Measurements from ENCODE around the gene SMIM9. TPM values are rescaled to one million over a fixed set of nuclear protein-coding genes. Genes with fewer than 3 reads are reported as not detected.
"Not testable (repeated sequence)": the region's sequence is repeated elsewhere in the genome, so short reads cannot be mapped to it uniquely, and the experiment has no call there.

The SMIM9 gene
- total RNA-seq (not detected), total RNA-seq (0 to 0.16 (median 0) reads per million in 172 experiments)
- not detected for polyA plus RNA-seq (2013, experiment 1 of 2)
- polyA plus RNA-seq (2013, experiment 2 of 2): not detected

GRCh38 chrX:154834562-154834961 lies at the start of gene SMIM9:
Gene SMIM9, minus strand, starts transcription at chrX:154834662. Its CDS starts 3,806 bp downstream, at chrX:154830856.
- no peaks in the 10 kb centered on the region for H3K4me1 Mint-ChIP-seq (ENCODE audit: low read depth)
- CTCF ChIA-PET: no interaction called here

DNA sequence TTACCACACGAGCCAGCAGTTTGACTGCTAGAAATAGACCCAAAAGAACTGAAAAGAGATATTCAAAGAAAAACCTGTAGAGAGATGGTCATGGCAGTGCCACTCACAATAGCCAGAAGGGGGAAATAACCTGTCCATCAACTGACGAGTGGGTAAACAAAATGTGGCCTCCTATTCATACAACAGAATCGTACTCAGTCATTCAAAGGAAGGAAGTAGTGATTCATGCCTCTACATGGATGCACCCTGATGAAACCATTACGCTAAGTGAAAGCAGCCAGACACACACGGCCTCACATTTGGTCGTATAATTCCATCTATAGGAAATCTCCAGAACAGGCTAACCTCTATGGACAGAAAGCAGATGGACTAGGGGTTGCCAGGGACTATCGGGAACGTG lies 49.6 kb upstream of the SMIM9 start:
- H3K4me3 ChIP-seq (ENCODE audit: low read length); H3K27me3 Mint-ChIP-seq; H3K9me3 ChIP-seq (ENCODE audit: control insufficient read depth in 1 of 2, insufficient read depth in 1 of 2, low read length in 2 of 2); H3K36me3 Mint-ChIP-seq (ENCODE audit: low read depth); H3K36me3 ChIP-seq (ENCODE audit: insufficient read depth, low read length); H3K4me1 ChIP-seq (ENCODE audit: insufficient read depth, low read length); DNase-seq; ATAC-seq (ENCODE audit: poor library complexity); H3K27ac Mint-ChIP-seq; intact Hi-C loops (cut with DNase I, micrococcal nuclease); H3K27me3 ChIP-seq (ENCODE audit: control insufficient read depth in 1 of 2, insufficient read depth in 2 of 2, low read length in 2 of 2); H3K4me1 Mint-ChIP-seq (ENCODE audit: low read depth); CTCF ChIA-PET; POLR2A ChIA-PET; H3K4me3 Mint-ChIP-seq; H3K27ac ChIP-seq (ENCODE audit: low read depth in 1 of 2, low read length in 2 of 2); H3K9me3 Mint-ChIP-seq: not testable (repeated sequence)

More at GRCh38 chrX:154834562-154834961, at the start of gene SMIM9:
- no peaks in the 10 kb centered on the region for H3K9me3 ChIP-seq (ENCODE audit: control insufficient read depth in 1 of 2, insufficient read depth in 1 of 2, low read length in 2 of 2)
- intact Hi-C loops (cut with DNase I, micrococcal nuclease): loop anchor here in 1 of 2 experiments (10.0 kb wide), 1 partner anchor 160 kb away; no protein-coding TSS in a partner anchor
- Mint-ChIP-seq H3K27ac (no peak within 1 kb of the TSS), H3K36me3 (ENCODE audit: low read depth) (no peaks in the 10 kb centered on the region), H3K4me3 (no peak within 1 kb of the TSS), H3K9me3 (no peaks in the 10 kb centered on the region), H3K27me3 (no peaks in the 10 kb centered on the region)
- no peaks in the 10 kb centered on the region for H3K36me3 ChIP-seq (ENCODE audit: insufficient read depth, low read length)
- ATAC-seq (ENCODE audit: poor library complexity): no peak
- H3K27me3 ChIP-seq (ENCODE audit: control insufficient read depth in 1 of 2, insufficient read depth in 2 of 2, low read length in 2 of 2): no peaks in the 10 kb centered on the region
- peaks cover 2% of the 10 kb centered on the region for H3K4me1 ChIP-seq (ENCODE audit: insufficient read depth, low read length)
- POLR2A ChIA-PET: no interaction called here
- no peak within 1 kb of the TSS for H3K4me3 ChIP-seq (ENCODE audit: low read length)
- TF ChIP-seq, protein P1, sequence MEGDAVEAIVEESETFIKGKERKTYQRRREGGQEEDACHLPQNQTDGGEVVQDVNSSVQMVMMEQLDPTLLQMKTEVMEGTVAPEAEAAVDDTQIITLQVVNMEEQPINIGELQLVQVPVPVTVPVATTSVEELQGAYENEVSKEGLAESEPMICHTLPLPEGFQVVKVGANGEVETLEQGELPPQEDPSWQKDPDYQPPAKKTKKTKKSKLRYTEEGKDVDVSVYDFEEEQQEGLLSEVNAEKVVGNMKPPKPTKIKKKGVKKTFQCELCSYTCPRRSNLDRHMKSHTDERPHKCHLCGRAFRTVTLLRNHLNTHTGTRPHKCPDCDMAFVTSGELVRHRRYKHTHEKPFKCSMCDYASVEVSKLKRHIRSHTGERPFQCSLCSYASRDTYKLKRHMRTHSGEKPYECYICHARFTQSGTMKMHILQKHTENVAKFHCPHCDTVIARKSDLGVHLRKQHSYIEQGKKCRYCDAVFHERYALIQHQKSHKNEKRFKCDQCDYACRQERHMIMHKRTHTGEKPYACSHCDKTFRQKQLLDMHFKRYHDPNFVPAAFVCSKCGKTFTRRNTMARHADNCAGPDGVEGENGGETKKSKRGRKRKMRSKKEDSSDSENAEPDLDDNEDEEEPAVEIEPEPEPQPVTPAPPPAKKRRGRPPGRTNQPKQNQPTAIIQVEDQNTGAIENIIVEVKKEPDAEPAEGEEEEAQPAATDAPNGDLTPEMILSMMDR (IDR thresholded peaks at IDR 0.05): no peak
- no peak for DNase-seq
- no peak within 1 kb of the TSS for H3K27ac ChIP-seq (ENCODE audit: low read depth in 1 of 2, low read length in 2 of 2)

DNA sequence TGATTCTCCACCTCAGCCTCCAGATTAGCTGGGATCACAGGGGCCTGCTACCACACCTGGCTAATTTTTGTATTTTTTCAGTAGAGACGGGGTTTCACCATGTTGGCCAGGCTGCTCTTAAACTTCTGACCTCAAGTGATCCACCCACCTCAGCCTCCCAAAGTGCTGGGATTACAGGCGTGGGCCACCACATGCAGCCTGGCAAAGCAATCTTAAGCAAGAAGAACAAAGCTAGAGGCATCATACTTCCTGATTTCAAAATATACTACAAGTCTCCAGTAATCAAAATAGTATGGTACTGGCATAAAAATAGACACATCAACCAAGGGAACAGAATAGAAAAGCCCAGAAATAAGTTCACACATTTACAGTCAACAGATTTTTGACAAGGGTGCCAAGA lies 38.9 kb upstream of the SMIM9 start:
- Histone ChIP-seq H3K4me1 (ENCODE audit: insufficient read depth, low read length) (no peaks in the 10 kb centered on the region), H3K4me3 (ENCODE audit: low read length) (no peak overlapping the region), H3K27me3 (ENCODE audit: control insufficient read depth in 1 of 2, insufficient read depth in 2 of 2, low read length in 2 of 2) (no peaks in the 10 kb centered on the region), H3K36me3 (ENCODE audit: insufficient read depth, low read length) (no peaks in the 10 kb centered on the region), H3K27ac (ENCODE audit: low read depth in 1 of 2, low read length in 2 of 2) (no peak overlapping the region), H3K9me3 (ENCODE audit: control insufficient read depth in 1 of 2, insufficient read depth in 1 of 2, low read length in 2 of 2) (no peaks in the 10 kb centered on the region)
- Mint-ChIP-seq H3K27me3 (peaks cover under 1% of the 10 kb centered on the region), H3K27ac (no peak overlapping the region), H3K4me3 (no peak overlapping the region), H3K36me3 (ENCODE audit: low read depth) (peaks cover 4% of the 10 kb centered on the region), H3K4me1 (ENCODE audit: low read depth) (no peaks in the 10 kb centered on the region), H3K9me3 (peaks cover 3% of the 10 kb centered on the region)
- TF ChIP-seq, protein P1 (IDR thresholded peaks at IDR 0.05): no peak
- ChIA-PET POLR2A (no interaction called here), CTCF (no interaction called here)
- intact Hi-C loops (cut with DNase I, micrococcal nuclease): no loop called here
- ATAC-seq (ENCODE audit: poor library complexity): no peak
- DNase-seq: no peak

DNA sequence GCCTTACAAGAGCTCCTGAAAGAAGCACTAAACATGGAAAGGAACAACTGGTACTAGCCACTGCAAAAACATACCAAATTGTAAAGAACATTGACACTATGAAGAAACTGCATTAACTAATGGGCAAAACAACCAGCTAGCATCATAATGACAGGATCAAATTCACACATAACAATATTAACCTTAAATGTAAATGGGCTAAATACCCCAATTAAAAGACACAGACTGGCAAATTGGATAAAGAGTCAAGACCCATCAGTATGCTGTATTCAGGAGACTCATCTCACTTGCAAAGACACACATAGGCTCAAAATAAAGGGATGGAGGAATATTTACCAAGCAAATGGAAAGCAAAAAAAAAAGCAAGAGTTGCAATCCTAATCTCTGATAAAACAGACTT lies 34.1 kb upstream of the SMIM9 start:
- H3K36me3 Mint-ChIP-seq (ENCODE audit: low read depth); H3K27me3 ChIP-seq (ENCODE audit: control insufficient read depth in 1 of 2, insufficient read depth in 2 of 2, low read length in 2 of 2); H3K4me3 ChIP-seq (ENCODE audit: low read length); POLR2A ChIA-PET; H3K9me3 Mint-ChIP-seq; CTCF ChIA-PET; H3K9me3 ChIP-seq (ENCODE audit: control insufficient read depth in 1 of 2, insufficient read depth in 1 of 2, low read length in 2 of 2); H3K4me1 ChIP-seq (ENCODE audit: insufficient read depth, low read length); intact Hi-C loops (cut with DNase I, micrococcal nuclease); H3K4me3 Mint-ChIP-seq; H3K27ac Mint-ChIP-seq; ATAC-seq (ENCODE audit: poor library complexity); H3K4me1 Mint-ChIP-seq (ENCODE audit: low read depth); H3K27ac ChIP-seq (ENCODE audit: low read depth in 1 of 2, low read length in 2 of 2); H3K27me3 Mint-ChIP-seq; H3K36me3 ChIP-seq (ENCODE audit: insufficient read depth, low read length); DNase-seq: not testable (repeated sequence)
